Tibial artery (tissue), 4 donors: ENCODE measurements around the gene BCL11B.

Experiments
- DNase-seq, 2 donors: peaks; one replicate each; pipeline ENCODE4 v3.0.0-alpha.2; 2019
- H3K27ac ChIP-seq, 2 donors: fragments of 200-600 bp; sonication (generic) in 1 of 2; 1 replicate in 1 of 2; 2 replicates in 1 of 2; pipeline ENCODE4 v1.5.1; 2018 to 2019; ENCODE audit warnings: mild to moderate bottlenecking in 1 of 2
- H3K27me3 ChIP-seq, 2 donors: fragments of 200-600 bp; sonication (generic) in 1 of 2; one replicate each; pipeline versions ENCODE4 v1.5.1 to v1.6.0; 2016 to 2019
- H3K36me3 ChIP-seq, 3 donors: fragments of 200-600 bp; sonication (generic) in 2 of 3; one replicate each; pipeline ENCODE4 v1.5.1; 2016 to 2019; ENCODE audit warnings: mild to moderate bottlenecking in 2 of 3
- H3K4me1 ChIP-seq, 4 donors: fragments of 200-600 bp; sonication (generic) in 2 of 4; 1 replicate in 3 of 4; 2 replicates in 1 of 4; pipeline ENCODE4 v1.5.1; 2016 to 2019
- H3K4me3 ChIP-seq, 2 donors: fragments of 200-600 bp; sonication (generic) in 1 of 2; 1 replicate in 1 of 2; 2 replicates in 1 of 2; pipeline ENCODE4 v1.5.1; 2018 to 2019; ENCODE audit warnings: mild to moderate bottlenecking in 2 of 2
- H3K9me3 ChIP-seq, 3 donors: fragments of 200-600 bp; sonication (generic) in 1 of 3; one replicate each; pipeline ENCODE4 v1.5.1; 2016 to 2019
- intact Hi-C: fragments of 100-400 bp; cut with DNase I; formaldehyde crosslinking; loops from one replicate; pipeline ENCODE4 v1.15.0; 2023; ENCODE audit warnings: low total_unique reads
- TF ChIP-seq, protein P1 (sequence below), 2 experiments: fragments of 200-600 bp in 1 of 2; fragments of 450-650 bp in 1 of 2; IDR thresholded peaks; one replicate each; pipeline ENCODE4 v1.5.1; 2017 to 2019; ENCODE audit warnings: antibody characterized with exemption in 2 of 2, mild to moderate bottlenecking in 1 of 2, moderate library complexity in 1 of 2

The BCL11B gene

DNA sequence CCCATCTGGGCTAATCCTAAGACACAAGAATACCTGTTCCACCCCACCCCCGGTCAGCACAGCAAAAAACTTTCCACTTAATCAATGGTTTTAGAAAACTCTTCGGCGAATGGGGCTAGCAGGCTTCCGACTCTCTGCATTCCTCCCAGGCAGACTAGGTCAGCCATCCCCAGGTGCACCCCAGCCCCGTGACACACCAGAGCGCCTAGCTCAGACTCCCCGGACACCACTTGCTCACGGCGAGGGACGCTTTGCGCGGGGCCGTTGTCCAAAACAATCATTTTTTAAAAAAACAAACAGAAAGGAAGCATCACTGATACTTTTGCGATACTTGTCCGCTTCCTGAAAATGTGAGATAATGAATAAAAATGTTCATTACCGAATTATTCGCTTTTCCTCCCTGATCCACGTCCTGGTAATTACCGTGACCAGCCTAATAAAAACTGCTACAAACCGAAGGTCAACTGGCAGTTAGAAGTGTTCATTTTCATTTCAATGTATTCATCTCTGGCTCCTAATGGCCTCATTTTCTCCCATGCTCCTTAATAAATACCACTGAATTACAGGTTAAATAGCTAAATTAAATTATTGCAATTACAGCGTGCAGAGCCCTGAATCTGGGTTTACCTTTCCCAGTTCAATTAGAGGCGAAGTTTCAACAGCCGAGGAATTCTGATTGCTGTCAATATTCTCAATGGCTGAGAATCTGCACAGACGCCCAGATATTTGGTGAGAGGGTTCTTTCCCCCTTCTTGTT is 73.1 kb downstream of the BCL11B start:
- no peaks in the 10 kb centered on the region for H3K9me3 ChIP-seq
- H3K4me3 ChIP-seq: no peak overlapping the region
- TF ChIP-seq, protein P1, sequence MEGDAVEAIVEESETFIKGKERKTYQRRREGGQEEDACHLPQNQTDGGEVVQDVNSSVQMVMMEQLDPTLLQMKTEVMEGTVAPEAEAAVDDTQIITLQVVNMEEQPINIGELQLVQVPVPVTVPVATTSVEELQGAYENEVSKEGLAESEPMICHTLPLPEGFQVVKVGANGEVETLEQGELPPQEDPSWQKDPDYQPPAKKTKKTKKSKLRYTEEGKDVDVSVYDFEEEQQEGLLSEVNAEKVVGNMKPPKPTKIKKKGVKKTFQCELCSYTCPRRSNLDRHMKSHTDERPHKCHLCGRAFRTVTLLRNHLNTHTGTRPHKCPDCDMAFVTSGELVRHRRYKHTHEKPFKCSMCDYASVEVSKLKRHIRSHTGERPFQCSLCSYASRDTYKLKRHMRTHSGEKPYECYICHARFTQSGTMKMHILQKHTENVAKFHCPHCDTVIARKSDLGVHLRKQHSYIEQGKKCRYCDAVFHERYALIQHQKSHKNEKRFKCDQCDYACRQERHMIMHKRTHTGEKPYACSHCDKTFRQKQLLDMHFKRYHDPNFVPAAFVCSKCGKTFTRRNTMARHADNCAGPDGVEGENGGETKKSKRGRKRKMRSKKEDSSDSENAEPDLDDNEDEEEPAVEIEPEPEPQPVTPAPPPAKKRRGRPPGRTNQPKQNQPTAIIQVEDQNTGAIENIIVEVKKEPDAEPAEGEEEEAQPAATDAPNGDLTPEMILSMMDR (IDR thresholded peaks at IDR 0.05): no peak
- no peak for DNase-seq
- H3K4me1 ChIP-seq: peaks cover 0 to 4% (median 0%) of the 10 kb centered on the region in 4 donors
- no peaks in the 10 kb centered on the region for H3K36me3 ChIP-seq
- H3K27ac ChIP-seq: no peak overlapping the region
- intact Hi-C loops: no loop called here
- H3K27me3 ChIP-seq: peaks cover 0 to 4% of the 10 kb centered on the region in 2 donors

DNA sequence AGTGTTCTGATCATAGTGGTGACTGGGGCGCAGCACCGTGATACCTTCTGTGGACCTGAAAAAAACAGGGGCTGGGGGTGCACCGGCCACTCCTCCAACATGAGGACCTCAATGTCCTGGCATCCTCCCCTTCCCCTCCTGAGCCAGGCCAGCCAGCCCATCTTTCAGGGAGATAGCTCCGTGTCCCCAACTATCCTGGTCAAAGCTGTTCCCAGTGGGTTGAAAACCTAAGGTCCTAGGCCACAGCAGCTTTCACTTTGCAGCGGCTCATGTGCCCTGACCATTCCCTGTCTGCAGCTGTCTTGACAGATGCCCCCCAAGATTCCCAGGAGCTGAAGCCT is 75.7 kb downstream of the BCL11B start:
- Histone ChIP-seq H3K27ac (no peak overlapping the region), H3K27me3 (peaks cover 0 to 4% of the 10 kb centered on the region in 2 donors), H3K4me1 (peaks cover 0 to 18% (median 10%) of the 10 kb centered on the region in 4 donors), H3K4me3 (no peak overlapping the region), H3K36me3 (no peaks in the 10 kb centered on the region), H3K9me3 (no peaks in the 10 kb centered on the region)
- intact Hi-C loops: no loop called here
- TF ChIP-seq, protein P1 (IDR thresholded peaks at IDR 0.05): no peak
- no peak for DNase-seq

DNA sequence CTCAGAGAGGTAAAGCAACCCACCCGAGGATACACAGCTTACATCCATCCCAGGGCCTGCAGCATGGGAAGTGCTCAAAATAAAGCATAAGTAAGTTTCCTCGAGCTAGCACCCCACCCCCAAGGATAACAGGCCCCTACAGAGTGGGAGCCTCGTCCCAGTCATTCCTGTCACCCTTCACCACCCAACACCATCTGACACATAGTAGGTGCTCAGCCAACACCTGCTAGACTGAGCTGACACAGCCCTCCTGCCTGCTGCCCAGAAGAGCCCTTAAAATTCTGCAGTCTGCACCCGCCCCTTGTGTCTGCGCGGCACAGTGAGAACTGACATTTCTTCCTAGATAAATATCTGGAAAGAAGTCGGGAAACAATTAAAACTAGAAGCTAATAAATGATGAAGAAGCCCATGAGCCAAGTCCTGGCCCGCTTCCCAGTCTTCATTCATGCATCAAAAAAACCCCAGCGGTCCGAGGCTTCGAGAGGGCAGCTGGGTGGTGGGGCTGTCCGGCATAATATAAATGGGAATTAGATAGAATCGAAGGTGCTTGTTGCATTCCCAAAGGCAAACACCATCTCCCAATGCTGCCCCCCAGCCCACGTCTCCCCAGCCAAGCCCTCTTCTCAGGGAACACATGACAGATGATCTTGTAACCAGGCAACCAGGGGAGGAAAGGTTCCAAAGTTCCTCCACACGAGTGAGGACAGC is 76.2 kb downstream of the BCL11B start:
- H3K27me3 ChIP-seq: peaks cover 0 to 4% of the 10 kb centered on the region in 2 donors
- TF ChIP-seq, protein P1 (IDR thresholded peaks at IDR 0.05): no peak
- no peak overlapping the region for H3K4me3 ChIP-seq
- no peaks in the 10 kb centered on the region for H3K9me3 ChIP-seq
- no peak overlapping the region for H3K27ac ChIP-seq
- intact Hi-C loops: no loop called here
- peaks cover 0 to 22% (median 12%) of the 10 kb centered on the region in 4 donors for H3K4me1 ChIP-seq
- H3K36me3 ChIP-seq: no peaks in the 10 kb centered on the region
- DNase-seq: no peak

DNA sequence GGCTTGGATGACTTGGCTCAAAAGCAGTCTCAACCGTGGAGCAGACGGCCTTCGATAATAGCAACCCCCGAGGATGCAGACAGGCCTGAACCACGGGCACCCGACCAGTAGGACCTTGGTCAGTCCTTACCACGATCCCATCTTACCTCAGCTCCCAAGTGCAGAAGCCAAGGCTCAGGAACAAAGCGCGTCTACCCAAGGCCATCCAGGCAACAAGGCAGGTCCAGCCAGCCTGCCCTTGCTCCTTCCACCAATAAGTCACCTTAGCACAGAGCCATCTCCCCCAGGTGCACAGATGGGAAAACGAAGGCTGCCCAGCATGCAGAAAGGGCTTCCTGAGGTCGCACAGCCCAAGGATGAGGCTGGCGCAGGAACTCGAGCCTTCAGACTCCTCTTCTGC is 77.3 kb downstream of the BCL11B start:
- intact Hi-C loops: no loop called here
- H3K4me1 ChIP-seq: peaks cover 0 to 22% (median 13%) of the 10 kb centered on the region in 4 donors
- no peaks in the 10 kb centered on the region for H3K27me3 ChIP-seq
- H3K4me3 ChIP-seq: no peak overlapping the region
- no peak overlapping the region for H3K27ac ChIP-seq
- H3K9me3 ChIP-seq: no peaks in the 10 kb centered on the region
- no peak for DNase-seq
- H3K36me3 ChIP-seq: no peaks in the 10 kb centered on the region
- TF ChIP-seq, protein P1 (IDR thresholded peaks at IDR 0.05): no peak

DNA sequence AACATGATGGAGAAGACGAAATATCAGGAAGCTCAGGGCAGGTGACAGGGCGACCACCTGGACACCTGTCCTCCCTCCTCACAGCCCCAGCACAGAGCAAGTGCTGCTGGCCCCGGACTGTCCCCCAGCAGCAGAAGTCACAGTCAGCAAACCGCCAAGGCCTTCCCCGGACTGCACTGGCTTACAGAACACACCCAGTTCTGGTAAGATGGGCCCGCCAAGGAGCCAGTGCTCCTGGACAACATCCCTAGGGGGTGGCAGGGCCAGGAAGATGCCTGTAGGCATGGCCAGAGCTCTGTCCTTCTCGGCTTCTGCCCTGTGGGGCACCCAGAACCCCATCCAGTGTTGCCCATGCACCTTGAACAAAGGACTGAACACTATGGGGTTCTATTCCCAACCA is 77.9 kb downstream of the BCL11B start:
- DNase-seq: no peak
- Histone ChIP-seq H3K27me3 (no peaks in the 10 kb centered on the region), H3K27ac (no peak overlapping the region), H3K36me3 (no peaks in the 10 kb centered on the region), H3K4me3 (no peak overlapping the region), H3K4me1 (peaks cover 0 to 22% (median 13%) of the 10 kb centered on the region in 4 donors), H3K9me3 (no peaks in the 10 kb centered on the region)
- TF ChIP-seq, protein P1 (IDR thresholded peaks at IDR 0.05): no peak
- intact Hi-C loops: no loop called here
